GM12874 (cell line): ENCODE measurements around the gene OR2C1.

Source experiments
- TF ChIP-seq, protein P1 (sequence below): IDR thresholded peaks from 2 replicates; pipeline ENCODE4 v1.5.1; 2011; ENCODE audit warnings: low read depth, mild to moderate bottlenecking, control low read depth, low read length, moderate library complexity; ENCODE audit not compliant: insufficient read depth

Gene OR2C1

DNA sequence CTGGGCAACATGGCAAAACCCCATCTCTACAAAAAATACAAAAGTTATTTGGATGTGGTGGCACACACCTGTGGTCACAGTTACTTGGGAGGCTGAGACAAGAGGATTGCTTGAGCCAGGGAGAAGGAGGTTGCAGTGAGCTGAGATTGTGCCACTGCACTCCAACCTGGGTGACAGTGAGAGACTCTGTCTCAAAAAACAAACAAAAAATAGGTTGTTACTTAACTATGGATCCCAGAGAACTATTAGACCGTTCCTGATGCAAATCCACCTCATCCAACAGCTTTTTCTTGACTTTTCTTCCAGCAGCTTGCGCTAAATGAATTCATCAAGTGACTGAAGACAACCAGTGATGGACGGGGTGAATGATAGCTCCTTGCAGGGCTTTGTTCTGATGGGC, at the start of gene OR2C1:
OR2C1 (plus strand) TSS at position 301 of the 400 bp plus-strand sequence; CDS start at position 353, 52 bp downstream.
- TF ChIP-seq, protein P1, sequence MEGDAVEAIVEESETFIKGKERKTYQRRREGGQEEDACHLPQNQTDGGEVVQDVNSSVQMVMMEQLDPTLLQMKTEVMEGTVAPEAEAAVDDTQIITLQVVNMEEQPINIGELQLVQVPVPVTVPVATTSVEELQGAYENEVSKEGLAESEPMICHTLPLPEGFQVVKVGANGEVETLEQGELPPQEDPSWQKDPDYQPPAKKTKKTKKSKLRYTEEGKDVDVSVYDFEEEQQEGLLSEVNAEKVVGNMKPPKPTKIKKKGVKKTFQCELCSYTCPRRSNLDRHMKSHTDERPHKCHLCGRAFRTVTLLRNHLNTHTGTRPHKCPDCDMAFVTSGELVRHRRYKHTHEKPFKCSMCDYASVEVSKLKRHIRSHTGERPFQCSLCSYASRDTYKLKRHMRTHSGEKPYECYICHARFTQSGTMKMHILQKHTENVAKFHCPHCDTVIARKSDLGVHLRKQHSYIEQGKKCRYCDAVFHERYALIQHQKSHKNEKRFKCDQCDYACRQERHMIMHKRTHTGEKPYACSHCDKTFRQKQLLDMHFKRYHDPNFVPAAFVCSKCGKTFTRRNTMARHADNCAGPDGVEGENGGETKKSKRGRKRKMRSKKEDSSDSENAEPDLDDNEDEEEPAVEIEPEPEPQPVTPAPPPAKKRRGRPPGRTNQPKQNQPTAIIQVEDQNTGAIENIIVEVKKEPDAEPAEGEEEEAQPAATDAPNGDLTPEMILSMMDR: no peak

DNA sequence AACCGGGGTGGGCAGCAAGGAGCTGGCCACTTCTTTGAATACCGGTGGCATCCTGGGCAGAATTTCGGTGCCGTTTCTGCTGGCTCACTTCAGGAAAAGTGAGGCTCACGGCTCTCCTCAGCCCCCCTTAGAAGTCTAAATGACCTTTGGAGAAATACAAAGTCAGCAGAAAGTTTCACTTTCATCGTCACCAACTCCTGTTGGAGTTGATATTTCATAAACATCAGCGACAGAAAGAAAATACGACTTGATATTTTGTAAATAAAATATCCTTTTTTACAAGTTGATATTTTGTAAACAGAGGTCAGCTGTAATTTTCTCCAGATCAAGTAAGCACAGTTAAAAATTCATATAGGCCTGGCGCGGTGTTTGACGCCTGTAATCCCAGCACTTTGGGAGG, 49.6 kb upstream of the OR2C1 start:
- TF ChIP-seq, protein P1: no peak

DNA sequence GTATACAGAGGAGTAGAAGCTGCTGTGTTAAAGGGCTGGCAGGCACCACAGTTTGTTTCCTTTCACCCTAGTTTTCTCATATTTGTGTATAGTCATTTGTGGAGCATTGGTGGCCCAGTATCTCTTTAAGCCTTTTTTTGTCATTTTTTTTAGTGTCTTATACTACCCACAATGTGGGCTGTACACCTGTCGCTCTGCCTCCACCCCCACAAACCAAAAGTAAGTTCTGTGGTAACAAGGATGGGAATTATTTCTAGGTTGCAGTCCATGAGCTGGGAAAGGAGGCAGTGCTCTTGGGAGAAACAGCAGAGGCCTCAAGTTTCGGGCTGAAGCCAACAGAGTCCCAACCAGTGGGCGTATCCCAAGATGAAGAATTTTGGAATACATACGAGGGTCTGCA, 44.2 kb upstream of the OR2C1 start:
- TF ChIP-seq, protein P1: no peak

DNA sequence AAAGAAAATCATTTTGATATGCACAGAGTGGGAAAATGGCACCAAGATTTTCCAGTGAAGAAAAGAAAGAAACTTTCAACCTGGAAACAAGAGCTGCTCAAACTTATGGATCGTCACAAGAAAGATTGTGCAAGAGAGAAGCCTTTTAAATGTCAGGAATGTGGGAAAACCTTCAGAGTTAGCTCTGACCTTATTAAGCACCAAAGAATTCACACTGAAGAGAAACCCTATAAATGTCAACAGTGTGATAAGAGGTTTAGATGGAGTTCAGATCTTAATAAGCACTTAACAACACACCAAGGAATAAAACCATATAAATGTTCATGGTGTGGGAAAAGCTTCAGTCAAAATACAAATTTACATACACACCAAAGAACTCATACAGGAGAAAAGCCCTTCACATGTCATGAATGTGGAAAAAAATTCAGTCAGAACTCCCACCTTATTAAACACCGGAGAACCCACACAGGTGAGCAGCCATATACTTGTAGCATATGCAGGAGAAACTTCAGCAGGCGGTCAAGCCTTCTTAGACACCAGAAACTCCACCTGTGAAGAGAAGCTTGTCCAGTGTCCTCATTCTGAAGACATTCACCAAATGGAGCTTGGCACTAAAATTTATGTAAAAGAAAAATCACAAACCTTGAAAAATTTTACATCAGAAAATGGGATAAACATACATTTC, 38.2 kb upstream of the OR2C1 start:
- TF ChIP-seq, protein P1: no peak

DNA sequence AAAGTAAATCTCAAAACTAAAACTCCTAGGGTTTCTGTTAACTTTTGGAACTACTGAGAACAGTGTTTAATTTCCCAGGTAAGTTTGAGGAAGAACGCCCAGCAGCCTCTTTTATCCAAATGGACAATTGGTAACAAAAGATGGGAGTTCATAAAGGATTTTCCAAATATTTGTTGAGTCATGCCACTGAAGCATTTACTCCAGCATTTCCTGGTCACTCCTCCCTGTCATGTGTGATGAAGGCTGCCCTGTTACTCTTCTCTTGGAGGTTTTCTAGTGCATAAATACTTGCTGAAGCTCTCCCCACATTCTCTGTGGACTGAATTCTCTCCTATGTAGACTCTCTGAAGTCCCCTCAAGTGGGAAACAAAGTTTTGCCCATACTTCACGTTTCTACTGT, 33.9 kb upstream of the OR2C1 start:
- TF ChIP-seq, protein P1: no peak

DNA sequence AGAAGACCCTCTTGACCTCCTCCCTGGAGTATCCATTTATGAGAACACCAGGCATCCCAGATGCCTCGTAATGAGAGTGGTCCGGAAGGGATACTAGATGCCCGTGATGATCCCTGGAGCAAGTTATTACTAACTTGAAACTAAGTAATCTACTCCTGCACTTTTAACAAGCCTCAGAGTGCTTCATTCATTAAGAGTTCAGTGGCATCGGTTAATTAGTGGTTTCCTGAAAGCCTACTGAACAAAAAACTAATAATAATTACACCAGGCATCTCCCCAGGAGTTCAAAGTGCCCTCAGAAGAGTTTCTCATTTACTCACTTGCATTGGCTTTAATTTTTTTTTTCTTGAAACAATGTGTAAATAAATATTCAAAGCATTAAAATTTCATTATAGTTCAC, 28.2 kb upstream of the OR2C1 start:
- TF ChIP-seq, protein P1: no peak

DNA sequence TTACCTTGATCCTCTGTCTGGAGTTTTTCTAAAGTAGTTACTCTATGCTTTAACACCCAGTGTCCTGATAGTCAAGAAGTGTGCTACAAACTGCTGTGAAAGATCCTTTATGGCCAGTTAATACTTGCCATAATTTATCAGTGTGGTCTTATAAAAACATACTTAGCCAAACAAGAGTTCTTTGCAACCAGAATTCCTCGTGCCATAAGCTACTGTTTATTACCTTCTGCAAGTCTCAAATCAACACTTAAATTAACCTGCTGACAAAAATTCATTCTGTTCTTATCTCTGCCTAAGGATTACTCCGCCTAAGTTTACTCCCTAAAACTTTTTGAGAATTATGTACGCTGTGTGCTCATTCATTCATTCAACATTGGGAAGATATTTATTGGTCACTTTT, 27.6 kb upstream of the OR2C1 start:
- TF ChIP-seq, protein P1: no peak
